GM18909 (cell line): ENCODE measurements around the gene CMBL.
"Not testable (repeated sequence)": the region's sequence is repeated elsewhere in the genome, so short reads cannot be mapped to it uniquely, and the experiment has no call there.

Experiments used
- ATAC-seq: cut with Tn5 transposase; IDR thresholded peaks from one replicate; pipeline ENCODE4 v1.9.1; 2021; ENCODE audit warnings: mild to moderate bottlenecking; ENCODE audit not compliant: unreplicated experiment, poor library complexity

The CMBL gene

GRCh38 chr5:10265245-10266109 is 42.2 kb downstream of the CMBL start:
- no peak for ATAC-seq

DNA sequence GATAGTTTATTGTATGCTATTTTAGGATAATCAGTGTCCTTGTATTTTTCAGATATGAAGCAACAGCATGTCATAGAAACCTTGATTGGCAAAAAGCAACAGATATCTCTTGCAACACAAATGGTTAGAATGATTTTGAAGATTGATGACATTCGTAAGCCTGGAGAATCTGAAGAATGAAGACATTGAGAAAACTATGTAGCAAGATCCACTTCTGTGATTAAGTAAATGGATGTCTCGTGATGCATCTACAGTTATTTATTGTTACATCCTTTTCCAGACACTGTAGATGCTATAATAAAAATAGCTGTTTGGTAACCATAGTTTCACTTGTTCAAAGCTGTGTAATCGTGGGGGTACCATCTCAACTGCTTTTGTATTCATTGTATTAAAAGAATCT is 43.1 kb downstream of the CMBL start:
- ATAC-seq: no peak

- ATAC-seq: no peak
Observed at GRCh38 chr5:10262995-10263394, 44.7 kb downstream of the CMBL start.

GRCh38 chr5:10262121-10262774 is 45.5 kb downstream of the CMBL start:
- ATAC-seq: no peak

GRCh38 chr5:10261065-10261464 is 46.6 kb downstream of the CMBL start:
- no peak for ATAC-seq

DNA sequence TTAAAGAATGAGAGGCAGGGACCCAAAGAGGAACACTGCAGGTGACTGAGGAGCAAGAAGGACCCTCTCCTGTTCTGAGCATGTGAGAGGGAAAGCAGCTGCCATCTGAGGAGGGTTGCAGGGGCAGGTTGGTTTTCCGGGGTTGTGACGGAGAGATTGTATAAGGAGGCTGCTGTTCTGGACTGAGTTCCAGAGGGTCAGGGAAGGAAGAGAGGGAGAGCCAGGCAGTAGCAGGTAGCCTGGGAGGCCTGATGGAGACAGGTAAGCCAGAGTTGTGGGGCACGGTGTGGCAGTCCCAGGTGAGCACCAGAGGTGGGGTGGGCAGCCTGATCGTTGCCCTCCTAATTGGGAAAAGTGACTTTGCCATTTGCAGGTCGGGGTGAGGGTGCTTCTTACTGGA is 47.8 kb downstream of the CMBL start:
- no peak for ATAC-seq

GRCh38 chr5:10257870-10258269 is 49.8 kb downstream of the CMBL start:
- no peak for ATAC-seq

- no peak for ATAC-seq
Observed at GRCh38 chr5:10254686-10255085, 53.0 kb downstream of the CMBL start.

DNA sequence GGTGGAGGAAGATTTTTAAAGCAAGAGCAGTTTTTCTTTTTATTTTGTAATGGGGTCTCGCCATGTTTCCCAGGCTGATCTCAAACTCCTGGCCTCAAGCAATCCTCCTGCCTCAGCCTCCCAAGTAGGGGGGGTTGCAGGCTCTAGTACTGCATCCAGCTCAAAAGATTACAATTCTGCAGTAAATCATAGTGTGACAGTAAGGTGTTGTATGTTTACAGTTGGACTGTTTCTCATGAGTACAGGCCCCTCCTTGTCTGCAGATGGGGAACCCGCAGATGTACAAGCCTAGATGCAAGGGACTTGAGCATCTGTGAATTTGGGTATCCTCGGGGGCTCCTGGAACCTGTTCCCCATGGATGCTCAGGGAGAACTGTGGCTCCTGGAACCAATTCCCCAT is 54.3 kb downstream of the CMBL start:
- ATAC-seq: no peak

- no peak for ATAC-seq
Observed at GRCh38 chr5:10251405-10251804, 56.3 kb downstream of the CMBL start.

GRCh38 chr5:10250806-10251276 is 56.9 kb downstream of the CMBL start:
- ATAC-seq: no peak

GRCh38 chr5:10249948-10250805 is 57.5 kb downstream of the CMBL start, which contains the start of gene CCT5:
Gene CCT5 (plus strand): TSS chr5:10250280. CDS start chr5:10250341, 61 bp downstream.
- peak; percentile 81 for ATAC-seq

GRCh38 chr5:10248378-10249260 is 59.1 kb downstream of the CMBL start:
- peak; percentile 9 for ATAC-seq

GRCh38 chr5:10247217-10247616 is 60.5 kb downstream of the CMBL start:
- ATAC-seq: not testable (repeated sequence)

- ATAC-seq: no peak
Observed at GRCh38 chr5:10246761-10247160, 60.9 kb downstream of the CMBL start.

GRCh38 chr5:10244342-10244944 is 63.3 kb downstream of the CMBL start:
- no peak for ATAC-seq

- ATAC-seq: peak; percentile 67
Observed at GRCh38 chr5:10243660-10244240, 64.0 kb downstream of the CMBL start.

DNA sequence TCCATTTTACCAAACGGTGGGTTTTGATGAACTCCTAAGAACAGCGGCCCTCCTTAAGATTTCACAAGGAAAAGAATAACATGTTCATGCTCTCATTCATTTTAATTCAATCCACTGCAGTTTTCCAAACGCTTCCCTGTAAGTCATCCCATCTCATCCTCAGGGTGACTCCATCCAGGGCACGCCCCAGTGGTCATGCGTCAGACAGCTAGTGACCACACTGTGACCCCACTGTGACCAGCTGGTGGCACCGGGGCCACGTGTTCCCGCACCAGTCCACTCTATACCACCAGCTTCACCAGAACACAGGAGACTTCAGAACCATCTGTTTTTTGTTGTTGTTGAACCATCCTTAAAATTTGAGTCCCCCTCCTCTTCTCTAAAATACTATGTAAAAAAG is 72.4 kb downstream of the CMBL start:
- no peak for ATAC-seq

DNA sequence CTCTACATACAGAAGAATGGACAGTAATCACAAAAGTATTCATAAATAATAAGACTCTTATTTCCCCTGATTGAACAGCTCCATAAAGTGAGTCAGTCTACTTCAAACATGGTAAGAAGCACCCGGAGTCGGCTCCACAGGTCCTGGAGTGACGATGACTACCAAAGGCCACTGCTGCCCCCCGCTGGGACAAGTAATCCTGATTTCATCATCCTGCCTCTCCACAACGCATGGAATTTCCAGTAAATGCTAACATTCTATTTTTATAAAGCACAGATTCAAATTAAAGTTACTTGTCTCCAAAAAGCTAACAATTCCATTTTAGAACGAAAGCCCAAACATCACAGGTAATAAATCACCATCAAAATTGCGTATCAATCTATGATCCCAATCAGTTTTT is 74.2 kb downstream of the CMBL start:
- ATAC-seq: no peak
